ENCODE results near the gene SEMA3B.

Gene SEMA3B

DNA sequence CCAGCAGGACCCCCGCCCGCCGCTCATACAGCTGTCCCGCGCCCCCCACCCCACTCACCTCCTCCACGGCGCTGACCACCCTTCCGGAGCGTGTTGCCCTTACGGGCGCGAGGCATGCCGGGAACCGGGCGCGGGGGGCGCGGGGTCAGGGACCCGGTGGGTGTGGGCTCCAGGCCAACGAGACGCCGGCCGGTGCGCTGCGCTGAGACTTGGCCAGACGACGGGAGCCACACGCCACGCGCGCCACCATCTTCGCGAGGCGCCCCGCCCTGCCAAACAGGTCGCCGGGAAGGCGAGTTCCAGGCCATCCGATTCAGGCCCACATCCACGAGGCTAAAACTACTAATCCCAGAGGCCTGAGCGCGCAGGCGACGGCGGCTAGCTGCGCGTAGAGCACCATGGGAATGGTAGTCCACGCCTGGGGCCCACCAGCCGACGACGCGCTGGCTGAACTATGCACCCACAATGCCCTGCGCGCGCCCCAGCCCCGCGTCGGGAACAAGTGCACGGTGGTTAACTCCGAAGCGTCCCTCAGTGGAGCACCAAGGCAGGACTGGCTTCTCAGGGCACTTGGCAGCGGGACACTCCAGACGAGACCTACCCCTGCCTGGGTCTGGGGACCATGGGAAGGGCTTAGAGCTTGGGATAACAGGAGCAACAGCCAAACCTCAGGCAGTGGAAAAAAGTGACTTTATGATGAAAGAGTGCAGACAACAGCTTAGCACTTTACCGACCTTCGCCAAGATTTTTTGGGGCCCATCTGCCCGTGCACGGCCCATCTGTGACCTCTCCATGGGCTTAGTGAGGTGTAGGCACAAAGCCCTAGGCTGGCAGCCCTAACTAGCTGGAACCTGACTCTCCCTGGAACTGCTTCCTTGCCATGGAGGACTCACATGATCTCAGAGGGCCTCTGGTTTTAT, 23.5 kb downstream of the SEMA3B start, which contains the start of gene IFRD2:
Gene IFRD2 (minus strand): TSS at position 271 of the 920 bp plus-strand sequence. CDS start 155 bp downstream, at position 116.
- Histone ChIP-seq H3K4me3 (ENCODE audit: low read length) (peak within 1 kb of the TSS; percentile 93), H3K27me3 (ENCODE audit: control insufficient read depth, insufficient read depth, low read length) (no peaks in the 10 kb centered on the region), H3K9ac (ENCODE audit: low read length) (peak within 1 kb of the TSS; percentile 88), H3K4me1 (ENCODE audit: control insufficient read depth, low read depth, low read length) (peaks cover 5% of the 10 kb centered on the region), H3K36me3 (ENCODE audit: control insufficient read depth, low read depth, low read length) (peaks cover 28% of the 10 kb centered on the region), H3K9me3 (ENCODE audit: control insufficient read depth, low read depth, low read length) (no peaks in the 10 kb centered on the region), H3K27ac (ENCODE audit: low read length) (peak within 1 kb of the TSS; percentile 6)

DNA sequence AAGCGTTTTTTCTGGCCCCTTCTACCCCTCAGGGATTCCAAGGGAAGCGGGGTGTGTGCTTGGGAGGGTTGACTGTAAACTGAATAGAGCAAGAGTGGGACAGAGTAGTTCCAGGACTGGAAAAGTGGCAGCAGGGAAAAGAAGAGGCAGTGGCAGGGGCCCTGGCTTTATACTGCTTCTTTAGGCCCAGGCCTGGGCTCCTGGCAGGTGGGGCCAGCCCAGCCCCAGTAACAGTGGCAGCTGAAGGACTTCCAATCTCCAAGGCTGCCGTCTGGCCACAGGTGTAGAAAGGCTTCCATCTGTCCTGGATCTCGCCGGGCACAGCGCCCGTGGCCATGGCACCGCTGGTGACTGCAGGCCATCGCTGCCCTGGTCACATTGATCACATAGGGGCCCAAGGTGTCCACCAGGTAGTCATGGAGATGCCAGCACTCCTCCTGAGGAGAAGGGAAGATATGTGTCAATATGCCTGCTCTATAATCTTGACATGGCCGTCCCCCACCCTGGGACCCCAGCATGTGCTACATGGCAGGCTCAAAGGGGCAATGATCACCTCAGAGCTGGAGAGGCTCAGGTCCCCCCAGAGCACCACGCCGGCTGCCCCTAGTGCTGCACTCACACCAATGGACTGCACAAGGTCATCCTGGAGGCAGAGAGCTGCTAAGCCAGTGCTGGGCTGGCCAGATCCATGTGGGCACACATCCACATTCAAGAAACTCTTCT, 24.3 kb downstream of the SEMA3B start:
- peaks cover 5% of the 10 kb centered on the region for H3K4me1 ChIP-seq (ENCODE audit: control insufficient read depth, low read depth, low read length)
- H3K27me3 ChIP-seq (ENCODE audit: control insufficient read depth, insufficient read depth, low read length) = no peaks in the 10 kb centered on the region
- no peaks in the 10 kb centered on the region for H3K9me3 ChIP-seq (ENCODE audit: control insufficient read depth, low read depth, low read length)
- peaks cover 19% of the 10 kb centered on the region for H3K36me3 ChIP-seq (ENCODE audit: control insufficient read depth, low read depth, low read length)
- H3K4me3 ChIP-seq (ENCODE audit: low read length) = peak overlapping the region; percentile 36
- peak overlapping the region; percentile 47 for H3K9ac ChIP-seq (ENCODE audit: low read length)
- H3K27ac ChIP-seq (ENCODE audit: low read length) = no peak overlapping the region

DNA sequence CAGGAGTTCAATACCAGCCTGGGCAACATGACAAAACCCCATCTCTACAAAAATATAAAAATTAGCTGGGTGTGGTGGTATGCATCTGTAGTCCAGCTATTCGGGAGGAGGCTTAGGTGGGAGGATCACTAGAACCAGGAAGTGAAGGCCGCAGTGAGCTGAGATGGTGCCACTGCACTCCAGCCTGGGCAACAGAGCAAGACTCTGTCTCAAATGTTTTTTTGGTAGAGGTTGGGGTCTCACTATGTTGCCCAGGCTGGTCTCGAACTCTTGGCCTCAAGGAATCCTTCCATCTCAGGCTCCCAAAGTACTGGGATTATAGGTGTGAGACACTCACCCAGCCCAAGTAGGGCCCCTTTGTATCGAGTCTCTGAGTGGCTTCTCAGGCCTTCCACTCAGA, 25.1 kb downstream of the SEMA3B start:
- H3K36me3 ChIP-seq (ENCODE audit: control insufficient read depth, low read depth, low read length) = peaks cover 11% of the 10 kb centered on the region
- H3K4me3 ChIP-seq (ENCODE audit: low read length) = no peak overlapping the region
- no peak overlapping the region for H3K9ac ChIP-seq (ENCODE audit: low read length)
- H3K27ac ChIP-seq (ENCODE audit: low read length) = no peak overlapping the region
- no peaks in the 10 kb centered on the region for H3K27me3 ChIP-seq (ENCODE audit: control insufficient read depth, insufficient read depth, low read length)
- no peaks in the 10 kb centered on the region for H3K9me3 ChIP-seq (ENCODE audit: control insufficient read depth, low read depth, low read length)
- H3K4me1 ChIP-seq (ENCODE audit: control insufficient read depth, low read depth, low read length) = peaks cover 5% of the 10 kb centered on the region

DNA sequence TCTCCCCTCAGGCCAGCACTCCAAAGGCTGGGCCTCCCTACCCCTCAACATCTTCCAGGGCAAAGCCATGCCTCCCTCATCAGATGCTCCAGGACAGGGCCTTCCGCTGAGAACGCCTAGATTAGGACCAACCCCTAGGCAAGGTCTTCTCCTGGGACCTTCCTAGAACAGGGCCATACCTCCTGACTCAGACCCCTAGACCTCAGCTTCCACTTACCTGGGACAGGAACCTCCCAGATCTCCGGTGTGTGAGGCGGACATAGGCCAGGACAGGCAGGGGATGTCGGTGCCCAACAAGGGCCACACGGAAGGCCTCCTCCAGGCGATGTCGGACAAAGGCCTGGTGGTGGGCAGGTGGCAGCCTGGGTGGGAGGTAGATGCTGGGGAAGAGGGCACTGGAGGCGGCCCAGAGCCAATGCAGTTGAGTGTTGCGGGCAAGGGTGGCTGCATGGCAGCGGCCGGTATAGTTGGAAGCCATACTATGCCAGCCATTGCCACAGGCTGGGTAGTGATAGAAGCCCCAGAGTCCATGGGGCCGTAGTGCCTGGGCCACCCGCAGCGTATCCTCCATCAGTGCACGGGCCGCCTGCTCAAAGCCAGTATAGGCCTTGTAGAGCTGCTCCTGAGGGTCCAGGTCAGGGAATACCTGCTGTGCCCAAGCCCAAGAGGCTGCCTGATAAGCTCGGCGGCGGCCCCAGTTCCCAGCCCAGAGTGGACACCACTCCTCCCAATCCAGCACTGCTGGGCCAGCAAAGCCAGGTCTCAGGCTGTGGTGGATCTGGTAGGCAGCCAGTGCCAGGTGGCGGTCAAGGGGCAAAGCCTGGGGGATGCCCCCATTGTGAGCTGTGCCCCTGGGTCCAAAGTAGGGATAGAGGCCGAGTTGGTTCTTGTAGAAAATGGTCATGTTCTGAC, 25.8 kb downstream of the SEMA3B start:
- peaks cover 4% of the 10 kb centered on the region for H3K36me3 ChIP-seq (ENCODE audit: control insufficient read depth, low read depth, low read length)
- H3K9ac ChIP-seq (ENCODE audit: low read length) = no peak overlapping the region
- no peak overlapping the region for H3K27ac ChIP-seq (ENCODE audit: low read length)
- peaks cover 7% of the 10 kb centered on the region for H3K4me1 ChIP-seq (ENCODE audit: control insufficient read depth, low read depth, low read length)
- H3K4me3 ChIP-seq (ENCODE audit: low read length) = no peak overlapping the region
- no peaks in the 10 kb centered on the region for H3K9me3 ChIP-seq (ENCODE audit: control insufficient read depth, low read depth, low read length)
- no peaks in the 10 kb centered on the region for H3K27me3 ChIP-seq (ENCODE audit: control insufficient read depth, insufficient read depth, low read length)

DNA sequence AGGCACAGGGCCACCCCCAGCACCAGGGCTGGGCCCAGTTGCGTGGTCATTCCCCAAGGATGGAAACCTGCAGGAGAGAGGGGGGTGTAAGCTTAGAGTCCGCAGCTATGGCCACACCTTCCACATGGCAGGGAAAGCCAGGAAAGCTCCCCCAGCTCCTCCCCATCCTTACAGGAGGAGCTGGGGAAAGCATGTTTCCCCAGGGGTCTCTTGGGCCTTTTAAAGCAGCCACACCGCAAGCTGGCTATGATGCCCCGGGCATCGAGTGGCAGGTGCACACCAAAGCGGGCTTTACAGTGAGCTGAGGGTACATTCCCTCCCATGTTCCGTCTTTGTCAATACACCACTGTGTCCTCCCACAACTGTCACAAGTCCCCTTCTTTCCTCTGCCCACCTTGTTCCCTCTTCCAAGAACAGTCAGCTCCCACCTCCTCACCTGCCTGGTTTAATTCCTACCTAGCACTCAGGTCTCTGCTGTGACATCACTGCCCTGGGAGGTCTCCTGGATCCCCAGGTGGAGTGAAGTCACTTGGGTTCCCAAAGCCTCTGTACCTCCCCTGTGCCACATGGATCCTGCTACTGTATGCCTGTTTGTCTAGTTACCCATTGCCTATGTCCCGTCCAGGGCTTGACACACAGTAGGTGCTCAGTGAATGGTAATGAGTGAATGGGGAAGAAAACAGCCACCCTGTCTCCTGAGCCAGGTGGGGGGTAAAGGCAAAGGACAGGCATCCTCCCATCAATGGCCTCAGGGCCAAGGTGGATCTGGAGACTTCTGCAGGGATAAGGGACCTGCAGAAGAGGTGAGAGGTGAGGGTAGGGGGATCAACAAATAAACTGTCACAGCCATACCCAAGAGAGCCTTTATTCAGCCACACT, 26.8 kb downstream of the SEMA3B start:
- Histone ChIP-seq H3K9me3 (ENCODE audit: control insufficient read depth, low read depth, low read length) (no peaks in the 10 kb centered on the region), H3K4me3 (ENCODE audit: low read length) (no peak overlapping the region), H3K27ac (ENCODE audit: low read length) (no peak overlapping the region), H3K4me1 (ENCODE audit: control insufficient read depth, low read depth, low read length) (peaks cover 11% of the 10 kb centered on the region), H3K36me3 (ENCODE audit: control insufficient read depth, low read depth, low read length) (no peaks in the 10 kb centered on the region), H3K27me3 (ENCODE audit: control insufficient read depth, insufficient read depth, low read length) (no peaks in the 10 kb centered on the region), H3K9ac (ENCODE audit: low read length) (no peak overlapping the region)

DNA sequence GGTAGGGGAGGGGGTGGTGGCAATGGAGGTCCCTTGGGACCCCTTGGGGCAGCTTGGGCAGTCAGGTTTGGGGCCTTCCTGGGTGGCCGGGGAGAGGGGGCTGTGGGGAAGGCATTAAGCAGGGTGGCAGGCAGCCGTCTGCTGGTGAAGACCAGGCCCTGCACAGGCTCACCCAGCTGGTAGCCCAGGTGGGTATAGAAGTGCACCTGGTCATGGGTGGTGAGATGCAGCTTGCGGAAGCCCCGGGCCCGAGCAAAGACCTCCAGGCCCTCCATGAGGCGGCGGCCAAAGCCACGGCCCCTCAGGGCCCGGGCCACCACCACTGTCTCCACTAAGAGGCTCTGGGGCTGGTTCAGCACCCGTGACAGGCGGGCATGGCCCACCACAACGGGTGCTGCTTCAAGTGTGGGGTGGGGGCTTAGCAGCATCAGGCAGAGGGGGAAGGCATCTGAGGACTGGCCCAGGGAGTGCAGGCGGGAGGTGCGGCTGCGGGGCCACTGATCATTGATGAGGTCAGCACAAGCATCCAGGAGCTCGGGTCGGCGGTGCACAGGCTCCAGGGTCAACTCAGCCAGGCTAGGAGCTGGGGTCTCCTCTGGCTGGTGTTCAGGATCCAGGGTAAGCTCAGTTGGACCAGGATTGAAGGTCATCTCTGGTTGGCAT, 27.9 kb downstream of the SEMA3B start:
- no peaks in the 10 kb centered on the region for H3K27me3 ChIP-seq (ENCODE audit: control insufficient read depth, insufficient read depth, low read length)
- H3K27ac ChIP-seq (ENCODE audit: low read length) = no peak overlapping the region
- H3K36me3 ChIP-seq (ENCODE audit: control insufficient read depth, low read depth, low read length) = no peaks in the 10 kb centered on the region
- H3K9me3 ChIP-seq (ENCODE audit: control insufficient read depth, low read depth, low read length) = no peaks in the 10 kb centered on the region
- peaks cover 11% of the 10 kb centered on the region for H3K4me1 ChIP-seq (ENCODE audit: control insufficient read depth, low read depth, low read length)
- no peak overlapping the region for H3K9ac ChIP-seq (ENCODE audit: low read length)
- H3K4me3 ChIP-seq (ENCODE audit: low read length) = no peak overlapping the region

DNA sequence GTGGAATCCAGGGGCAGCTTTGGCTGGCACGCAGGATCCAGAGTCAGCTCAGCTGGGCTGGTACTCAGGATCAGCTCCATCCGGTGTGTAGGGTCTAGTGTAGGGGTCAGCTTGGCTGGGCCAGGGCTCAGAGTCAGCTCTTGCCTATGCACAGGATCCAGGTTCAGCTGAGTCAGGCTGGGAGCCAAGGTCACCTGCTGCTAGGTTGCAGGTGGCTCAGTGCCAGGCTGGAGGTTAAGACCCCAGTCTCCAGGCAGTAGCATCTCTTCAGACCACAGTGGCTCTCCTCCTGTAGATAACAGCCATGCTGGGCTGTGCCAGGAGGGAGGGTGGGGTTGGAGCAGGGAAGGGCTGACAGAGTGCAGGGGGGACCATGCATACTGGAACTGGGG, 28.4 kb downstream of the SEMA3B start:
- H3K27me3 ChIP-seq (ENCODE audit: control insufficient read depth, insufficient read depth, low read length) = no peaks in the 10 kb centered on the region
- no peak overlapping the region for H3K27ac ChIP-seq (ENCODE audit: low read length)
- H3K4me1 ChIP-seq (ENCODE audit: control insufficient read depth, low read depth, low read length) = peaks cover 11% of the 10 kb centered on the region
- no peak overlapping the region for H3K4me3 ChIP-seq (ENCODE audit: low read length)
- no peak overlapping the region for H3K9ac ChIP-seq (ENCODE audit: low read length)
- no peaks in the 10 kb centered on the region for H3K36me3 ChIP-seq (ENCODE audit: control insufficient read depth, low read depth, low read length)
- H3K9me3 ChIP-seq (ENCODE audit: control insufficient read depth, low read depth, low read length) = no peaks in the 10 kb centered on the region

DNA sequence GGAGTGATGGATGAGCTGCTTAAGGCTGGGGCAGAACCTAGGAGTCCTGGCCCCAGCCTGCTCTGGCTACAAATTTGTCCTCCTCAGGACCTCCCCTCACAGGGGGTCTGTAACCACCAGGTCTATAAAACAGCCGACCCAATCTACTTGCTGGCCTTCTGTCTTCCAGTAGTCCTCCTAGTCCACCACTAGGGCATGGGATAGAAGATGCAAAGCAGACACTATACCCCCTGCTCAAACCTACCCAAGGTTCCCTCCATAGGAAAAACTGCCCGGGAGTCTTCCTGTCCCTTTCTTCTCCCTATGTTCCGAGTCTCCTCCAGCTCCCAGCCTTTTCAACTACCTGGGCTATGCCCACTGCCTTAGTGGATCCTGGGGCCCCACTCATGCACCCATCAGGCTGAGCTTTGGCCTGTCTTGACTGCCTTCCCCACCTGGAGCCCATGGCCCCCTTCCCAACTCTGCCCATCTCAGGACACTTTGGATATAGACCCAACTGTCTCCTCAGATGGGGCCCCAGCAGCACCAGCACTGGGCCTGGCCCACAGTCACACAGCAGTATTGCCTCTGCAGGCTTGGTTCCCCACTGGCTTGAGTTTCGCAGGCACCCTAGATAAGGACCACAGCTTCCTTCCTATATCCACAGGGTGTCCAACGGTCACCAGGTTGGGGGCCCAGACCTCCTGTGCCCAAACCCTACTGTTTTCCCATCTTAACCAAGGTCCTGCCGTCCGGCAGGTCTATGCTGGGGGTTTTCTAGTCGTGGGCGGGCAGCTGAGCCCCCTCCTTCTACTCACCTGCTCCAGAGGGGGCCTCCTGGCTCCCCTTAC, 29.2 kb downstream of the SEMA3B start:
- Histone ChIP-seq H3K36me3 (ENCODE audit: control insufficient read depth, low read depth, low read length) (no peaks in the 10 kb centered on the region), H3K9me3 (ENCODE audit: control insufficient read depth, low read depth, low read length) (no peaks in the 10 kb centered on the region), H3K4me1 (ENCODE audit: control insufficient read depth, low read depth, low read length) (peaks cover 10% of the 10 kb centered on the region), H3K27me3 (ENCODE audit: control insufficient read depth, insufficient read depth, low read length) (no peaks in the 10 kb centered on the region), H3K9ac (ENCODE audit: low read length) (no peak overlapping the region), H3K4me3 (ENCODE audit: low read length) (peak overlapping the region; percentile 92), H3K27ac (ENCODE audit: low read length) (no peak overlapping the region)

DNA sequence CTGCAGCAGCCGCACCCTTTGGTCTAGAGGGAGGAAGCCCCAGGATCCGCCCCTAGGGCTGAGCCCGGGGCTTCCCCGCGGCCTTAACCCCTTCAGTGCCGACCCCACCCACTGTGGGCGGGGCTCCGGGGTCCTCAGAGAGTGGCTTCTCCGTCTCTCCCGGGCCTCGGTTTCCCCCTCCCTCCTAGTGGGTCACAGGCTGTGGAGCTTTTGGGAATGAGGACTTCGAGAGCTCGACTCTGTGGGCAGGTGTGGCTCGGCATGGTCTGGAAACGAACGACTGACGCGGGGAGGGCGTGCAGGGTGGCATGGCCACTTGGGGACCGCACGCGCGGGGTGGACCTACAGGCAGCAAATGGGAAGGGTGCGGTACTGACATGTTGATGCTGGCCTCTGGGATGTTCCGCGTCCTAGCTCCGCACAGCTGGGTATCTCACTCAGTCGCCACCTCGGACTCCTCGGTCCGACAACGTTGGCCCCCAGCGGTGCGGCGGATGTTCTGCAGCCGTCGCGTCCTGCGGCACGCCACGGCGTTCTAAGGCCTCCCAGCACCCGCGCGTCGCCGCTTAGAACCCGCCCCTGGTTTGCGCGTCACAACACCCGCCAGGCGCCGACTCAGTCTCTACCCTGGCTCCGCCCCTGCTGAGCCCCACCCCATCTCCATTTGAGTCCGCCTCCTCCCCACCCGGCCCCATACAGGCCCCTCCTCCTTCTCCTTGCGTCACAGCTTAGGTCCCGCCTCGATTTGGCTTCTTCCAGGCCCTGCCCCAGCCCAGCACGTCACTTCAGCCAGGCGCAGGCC, 30.1 kb downstream of the SEMA3B start, which contains the start of the genes HYAL3 and NAA80:
Gene HYAL3 (minus strand): TSS at position 570 of the 802 bp plus-strand sequence. CDS start 3,803 bp downstream, outside the sequence.
Gene NAA80 (minus strand): TSS at position 570 of the 802 bp plus-strand sequence. CDS start 1,942 bp downstream, outside the sequence.
- H3K9ac ChIP-seq (ENCODE audit: low read length) = peak within 1 kb of the TSS; percentile 40
- peak within 1 kb of the TSS; percentile 92 for H3K4me3 ChIP-seq (ENCODE audit: low read length)
- no peaks in the 10 kb centered on the region for H3K27me3 ChIP-seq (ENCODE audit: control insufficient read depth, insufficient read depth, low read length)
- H3K4me1 ChIP-seq (ENCODE audit: control insufficient read depth, low read depth, low read length) = peaks cover 18% of the 10 kb centered on the region
- no peaks in the 10 kb centered on the region for H3K9me3 ChIP-seq (ENCODE audit: control insufficient read depth, low read depth, low read length)
- no peak within 1 kb of the TSS for H3K27ac ChIP-seq (ENCODE audit: low read length)
- H3K36me3 ChIP-seq (ENCODE audit: control insufficient read depth, low read depth, low read length) = no peaks in the 10 kb centered on the region

Data from iPS-18a (cell line).